Stimulated activated CD4-positive, alpha-beta T cell treated with anti-CD3 and anti-CD28 coated beads, Interleukin-1b, Interleukin-23, amount 100 ng/mL, for 24 hours (primary cell): ENCODE data around the gene PLCB4.

ENCODE experiments used
- DNase-seq, 4 experiments: peaks; one replicate each; pipeline ENCODE4 v3.0.0-alpha.2; 2020; ENCODE audit warnings: low read depth in 4 of 4, low spot score in 1 of 4

PLCB4 gene

GRCh38 chr20:9510911-9511310, 442.0 kb downstream of the PLCB4 start:
- DNase-seq = no peak

GRCh38 chr20:9514072-9514460, 445.2 kb downstream of the PLCB4 start:
- no peak for DNase-seq

GRCh38 chr20:9514461-9515213, 445.8 kb downstream of the PLCB4 start, which contains the start of gene LAMP5:
Gene LAMP5 (plus strand): TSS chr20:9514590. CDS start chr20:9514853, 263 bp downstream.
- DNase-seq = no peak

GRCh38 chr20:9515214-9515585, 446.3 kb downstream of the PLCB4 start:
- no peak for DNase-seq

- DNase-seq = no peak
Observed at GRCh38 chr20:9515741-9516233, 446.9 kb downstream of the PLCB4 start.

GRCh38 chr20:9516234-9516871, 447.5 kb downstream of the PLCB4 start:
- no peak for DNase-seq

GRCh38 chr20:9517297-9518162, 448.6 kb downstream of the PLCB4 start:
- no peak for DNase-seq

- DNase-seq = no peak
Observed at GRCh38 chr20:9518576-9519175, 449.8 kb downstream of the PLCB4 start.

GRCh38 chr20:9520086-9520485, 451.2 kb downstream of the PLCB4 start:
- no peak for DNase-seq

- DNase-seq = no peak
Observed at GRCh38 chr20:9523636-9524035, 454.7 kb downstream of the PLCB4 start.
